ENCODE data around the gene SERPINB8. TPM values are rescaled to one million over a fixed set of nuclear protein-coding genes. Genes with fewer than 3 reads are reported as not detected.

SERPINB8 gene
- total RNA-seq, 2 experiments from 2014 or later: 16.0 to 17.1 TPM

- POLR2A ChIA-PET: no interaction called here
- Mint-ChIP-seq H3K4me1 (no peaks in the 10 kb centered on the region), H3K36me3 (ENCODE audit: low read depth) (no peaks in the 10 kb centered on the region), H3K9me3 (ENCODE audit: low read depth) (no peaks in the 10 kb centered on the region), H3K27me3 (peaks cover 4% of the 10 kb centered on the region), H3K27ac (no peak overlapping the region), H3K4me3 (no peak overlapping the region)
- CTCF ChIA-PET: interaction anchor here (0.6 to 2.0 kb wide), 3 partner anchors 9 to 1381 kb away, joined by 3 to 8 read pairs (median 3); no protein-coding TSS in a partner anchor
- DNase-seq (no peak), ATAC-seq (no peak)
- intact Hi-C loops (cut with DNase I, micrococcal nuclease): loop anchor here in 1 of 2 experiments (2.0 kb wide), 1 partner anchor 391 kb away; no protein-coding TSS in a partner anchor
Measured at GRCh38 chr18:64017870-64018269, 48.0 kb downstream of the SERPINB8 start.

GRCh38 chr18:64019922-64020756 is 50.3 kb downstream of the SERPINB8 start:
- Mint-ChIP-seq H3K27ac (no peak overlapping the region), H3K9me3 (ENCODE audit: low read depth) (no peaks in the 10 kb centered on the region), H3K4me3 (no peak overlapping the region), H3K4me1 (no peaks in the 10 kb centered on the region), H3K27me3 (peaks cover 2% of the 10 kb centered on the region), H3K36me3 (ENCODE audit: low read depth) (no peaks in the 10 kb centered on the region)
- intact Hi-C loops (cut with DNase I, micrococcal nuclease): loop anchor here in 1 of 2 experiments (2.0 kb wide), 1 partner anchor 389 kb away; no protein-coding TSS in a partner anchor
- no peak for ATAC-seq
- no peak for DNase-seq
- ChIA-PET CTCF (interaction anchor here (0.5 to 0.9 kb wide), 2 partner anchors 10 to 24 kb away, joined by 3 read pairs; no protein-coding TSS in a partner anchor), POLR2A (no interaction called here)

- DNase-seq: no peak
- intact Hi-C loops (cut with DNase I, micrococcal nuclease): no loop called here
- H3K27me3 Mint-ChIP-seq: peaks cover 16% of the 10 kb centered on the region
- ATAC-seq: no peak
- POLR2A ChIA-PET: no interaction called here
- no peaks in the 10 kb centered on the region for H3K9me3 Mint-ChIP-seq (ENCODE audit: low read depth)
- peaks cover 2% of the 10 kb centered on the region for H3K4me1 Mint-ChIP-seq
- no peak overlapping the region for H3K27ac Mint-ChIP-seq
- CTCF ChIA-PET: interaction anchor here (0.7 to 1.2 kb wide), 2 partner anchors 10 to 199 kb away, joined by 3 read pairs; no protein-coding TSS in a partner anchor
- no peaks in the 10 kb centered on the region for H3K36me3 Mint-ChIP-seq (ENCODE audit: low read depth)
- no peak overlapping the region for H3K4me3 Mint-ChIP-seq
Measured at GRCh38 chr18:64026350-64026749, 56.5 kb downstream of the SERPINB8 start.

GRCh38 chr18:64027931-64028695 is 58.2 kb downstream of the SERPINB8 start:
- H3K9me3 Mint-ChIP-seq (ENCODE audit: low read depth): no peaks in the 10 kb centered on the region
- no peak overlapping the region for H3K27ac Mint-ChIP-seq
- peaks cover 2% of the 10 kb centered on the region for H3K4me1 Mint-ChIP-seq
- no peaks in the 10 kb centered on the region for H3K36me3 Mint-ChIP-seq (ENCODE audit: low read depth)
- ChIA-PET POLR2A (no interaction called here), CTCF (no interaction called here)
- intact Hi-C loops (cut with DNase I, micrococcal nuclease): no loop called here
- H3K27me3 Mint-ChIP-seq: peaks cover 16% of the 10 kb centered on the region
- no peak for ATAC-seq
- DNase-seq: no peak
- no peak overlapping the region for H3K4me3 Mint-ChIP-seq

GRCh38 chr18:64029096-64029495 is 59.2 kb downstream of the SERPINB8 start:
- ChIA-PET CTCF (no interaction called here), POLR2A (no interaction called here)
- intact Hi-C loops (cut with DNase I, micrococcal nuclease): no loop called here
- ATAC-seq: no peak
- H3K27ac Mint-ChIP-seq: no peak overlapping the region
- no peaks in the 10 kb centered on the region for H3K36me3 Mint-ChIP-seq (ENCODE audit: low read depth)
- no peak for DNase-seq
- H3K27me3 Mint-ChIP-seq: peaks cover 16% of the 10 kb centered on the region
- H3K4me1 Mint-ChIP-seq: peaks cover 2% of the 10 kb centered on the region
- no peaks in the 10 kb centered on the region for H3K9me3 Mint-ChIP-seq (ENCODE audit: low read depth)
- no peak overlapping the region for H3K4me3 Mint-ChIP-seq

GRCh38 chr18:64031411-64031810 is 61.5 kb downstream of the SERPINB8 start:
- Mint-ChIP-seq H3K4me3 (no peak overlapping the region), H3K27me3 (peaks cover 12% of the 10 kb centered on the region), H3K36me3 (ENCODE audit: low read depth) (no peaks in the 10 kb centered on the region), H3K4me1 (peaks cover 2% of the 10 kb centered on the region), H3K27ac (no peak overlapping the region), H3K9me3 (ENCODE audit: low read depth) (no peaks in the 10 kb centered on the region)
- no peak for DNase-seq
- ChIA-PET POLR2A (no interaction called here), CTCF (no interaction called here)
- intact Hi-C loops (cut with DNase I, micrococcal nuclease): loop anchor here in 1 of 2 experiments (10.0 kb wide), 2 partner anchors 1063 to 1723 kb away; partner anchors contain the start of gene CDH7
- ATAC-seq: no peak

GRCh38 chr18:64032312-64032711 is 62.4 kb downstream of the SERPINB8 start:
- DNase-seq: no peak
- H3K36me3 Mint-ChIP-seq (ENCODE audit: low read depth): no peaks in the 10 kb centered on the region
- intact Hi-C loops (cut with DNase I, micrococcal nuclease): loop anchor here in 1 of 2 experiments (10.0 kb wide), 2 partner anchors 1062 to 1722 kb away; partner anchors contain the start of gene CDH7
- no peak overlapping the region for H3K4me3 Mint-ChIP-seq
- CTCF ChIA-PET: interaction anchor here (0.9 kb wide), 1 partner anchor 14 kb away, joined by 3 read pairs; no protein-coding TSS in a partner anchor
- no peak for ATAC-seq
- no peaks in the 10 kb centered on the region for H3K9me3 Mint-ChIP-seq (ENCODE audit: low read depth)
- POLR2A ChIA-PET: no interaction called here
- H3K27ac Mint-ChIP-seq: no peak overlapping the region
- H3K27me3 Mint-ChIP-seq: peaks cover 14% of the 10 kb centered on the region
- peaks cover 2% of the 10 kb centered on the region for H3K4me1 Mint-ChIP-seq

- Mint-ChIP-seq H3K27ac (no peak overlapping the region), H3K9me3 (ENCODE audit: low read depth) (no peaks in the 10 kb centered on the region), H3K36me3 (ENCODE audit: low read depth) (no peaks in the 10 kb centered on the region), H3K4me3 (no peak overlapping the region), H3K27me3 (peaks cover 3% of the 10 kb centered on the region), H3K4me1 (no peaks in the 10 kb centered on the region)
- ChIA-PET CTCF (interaction anchor here (0.5 to 1.4 kb wide), 3 partner anchors 13 to 373 kb away, joined by 3 to 5 read pairs (median 3); no protein-coding TSS in a partner anchor), POLR2A (interaction anchor here (0.6 kb wide), 1 partner anchor 185 kb away, joined by 3 read pairs; no protein-coding TSS in a partner anchor)
- DNase-seq (no peak), ATAC-seq (no peak)
- intact Hi-C loops (cut with DNase I, micrococcal nuclease): loop anchor here in 1 of 2 experiments (1.0 to 10.0 kb wide), 3 partner anchors 371 to 1717 kb away; partner anchors contain the start of gene CDH7
Measured at GRCh38 chr18:64037812-64038414, 68.0 kb downstream of the SERPINB8 start.

Other genes with a start within 250 kb of the SERPINB8 start
- gene SERPINB7, start 194.7 kb upstream of the SERPINB8 start, total RNA-seq: not detected
- not detected for gene SERPINB2, start 82.4 kb upstream of the SERPINB8 start, total RNA-seq
- not detected for gene SERPINB10, start 62.1 kb upstream of the SERPINB8 start, total RNA-seq
- 10 to 100 TPM; 18.8 to 26.7 TPM for gene HMSD, start 20.8 kb upstream of the SERPINB8 start, total RNA-seq
- gene LINC00305, start 179.0 kb downstream of the SERPINB8 start, total RNA-seq: not detected

All from activated CD4-positive, alpha-beta T cell treated with anti-CD3 and anti-CD28 coated beads for 36 hours (primary cell).